Measurements from ENCODE around the gene MCCC1.

MCCC1 gene

GRCh38 chr3:182981038-182981380 lies 118.3 kb downstream of the MCCC1 start:
- Histone ChIP-seq H3K9ac (ENCODE audit: low read length) (peak overlapping the region; percentile 45; the same call in 1 of the 2 replicates), H3K27ac (ENCODE audit: low read length) (no peak overlapping the region)

GRCh38 chr3:182980204-182981037 lies 118.9 kb downstream of the MCCC1 start, which contains the start of gene DCUN1D1:
TSS of gene DCUN1D1 (minus strand) at chr3:182980538. CDS start at chr3:182980489, 49 bp downstream.
- no peak within 1 kb of the TSS for H3K27ac ChIP-seq (ENCODE audit: low read length)
- H3K4me1 ChIP-seq (ENCODE audit: low read length) = peaks cover 15% of the 10 kb centered on the region
- peaks cover 8% of the 10 kb centered on the region; the same call in 1 of the 2 replicates for H4K20me1 ChIP-seq (ENCODE audit: insufficient read depth, low read length)
- H3K9ac ChIP-seq (ENCODE audit: low read length) = peak within 1 kb of the TSS; percentile 73
- H3K36me3 ChIP-seq (replicated peaks; ENCODE audit: insufficient read depth, low read length) = no peaks in the 10 kb centered on the region
- peak within 1 kb of the TSS; percentile 87 for H2AFZ ChIP-seq (ENCODE audit: low read length)
- peak within 1 kb of the TSS; percentile 80 for H3K4me3 ChIP-seq (ENCODE audit: low read length)
- DNase-seq = peak; percentile 94
- H3K9me3 ChIP-seq (replicated peaks; ENCODE audit: insufficient read depth, low read length) = no peaks in the 10 kb centered on the region
- no peaks in the 10 kb centered on the region for H3K27me3 ChIP-seq (replicated peaks; ENCODE audit: insufficient read depth, low read length)
- H3K79me2 ChIP-seq (ENCODE audit: low read length) = peaks cover 45% of the 10 kb centered on the region
- no peaks in the 10 kb centered on the region for H3K9me2 ChIP-seq (replicated peaks; ENCODE audit: insufficient read depth, low read length)
- peak within 1 kb of the TSS; percentile 88 for H3K4me2 ChIP-seq (ENCODE audit: low read depth, low read length)
- TF ChIP-seq CTCF (IDR thresholded peaks at IDR 0.05; ENCODE audit: low read length) (no peak), EZH2 (optimal IDR thresholded peaks at IDR 0.05; ENCODE audit: low read depth, low read length) (no peak), EZH2phosphoT487 (IDR thresholded peaks at IDR 0.05; ENCODE audit: low read length) (no peak)
- peaks cover 9% of the 10 kb centered on the region for H3F3A ChIP-seq (ENCODE audit: insufficient read depth, low read length)

More at GRCh38 chr3:182981038-182981380, 118.3 kb downstream of the MCCC1 start:
- Histone ChIP-seq H4K20me1 (ENCODE audit: insufficient read depth, low read length) (peaks cover 8% of the 10 kb centered on the region; the same call in 1 of the 2 replicates), H3K9me2 (replicated peaks; ENCODE audit: insufficient read depth, low read length) (no peaks in the 10 kb centered on the region), H3F3A (ENCODE audit: insufficient read depth, low read length) (peaks cover 9% of the 10 kb centered on the region), H3K4me2 (ENCODE audit: low read depth, low read length) (peak overlapping the region; percentile 88), H2AFZ (ENCODE audit: low read length) (peak overlapping the region; percentile 87), H3K4me1 (ENCODE audit: low read length) (peaks cover 15% of the 10 kb centered on the region), H3K9me3 (replicated peaks; ENCODE audit: insufficient read depth, low read length) (no peaks in the 10 kb centered on the region), H3K4me3 (ENCODE audit: low read length) (peak overlapping the region; percentile 68), H3K79me2 (ENCODE audit: low read length) (peaks cover 39% of the 10 kb centered on the region), H3K27me3 (replicated peaks; ENCODE audit: insufficient read depth, low read length) (no peaks in the 10 kb centered on the region), H3K36me3 (replicated peaks; ENCODE audit: insufficient read depth, low read length) (no peaks in the 10 kb centered on the region)
- TF ChIP-seq EZH2 (optimal IDR thresholded peaks at IDR 0.05; ENCODE audit: low read depth, low read length) (no peak), CTCF (IDR thresholded peaks at IDR 0.05; ENCODE audit: low read length) (no peak), EZH2phosphoT487 (IDR thresholded peaks at IDR 0.05; ENCODE audit: low read length) (no peak)
- no peak for DNase-seq

DNA sequence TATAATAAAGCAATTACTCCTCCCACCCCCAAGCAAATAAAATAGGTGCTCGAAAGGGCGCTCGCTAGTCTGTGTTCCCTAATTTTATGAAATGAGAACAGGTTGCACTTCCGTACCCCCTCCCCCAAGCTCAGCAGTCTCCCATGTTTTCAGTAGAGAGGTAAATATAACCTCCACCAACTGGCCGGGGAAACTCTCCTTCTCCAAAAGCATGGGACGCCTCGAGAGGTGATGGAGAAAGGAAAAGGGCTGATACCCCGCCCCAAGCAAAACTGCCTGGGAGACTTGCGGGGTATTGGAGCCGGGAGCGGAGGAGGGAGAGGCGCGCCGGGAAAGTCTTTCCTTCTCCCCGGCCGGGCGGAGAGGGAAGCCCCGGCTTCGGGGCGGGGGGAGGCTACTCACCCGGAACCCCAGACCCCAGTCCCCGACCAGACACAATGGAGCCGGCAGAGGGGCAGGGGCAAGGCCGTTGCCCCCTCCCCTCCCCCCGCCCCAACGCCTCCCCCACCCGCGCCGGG lies 119.6 kb downstream of the MCCC1 start:
- Histone ChIP-seq H3K9ac (ENCODE audit: low read length) (peak overlapping the region; percentile 73), H3K79me2 (ENCODE audit: low read length) (peaks cover 51% of the 10 kb centered on the region), H3K9me3 (replicated peaks; ENCODE audit: insufficient read depth, low read length) (no peaks in the 10 kb centered on the region), H3K27me3 (replicated peaks; ENCODE audit: insufficient read depth, low read length) (no peaks in the 10 kb centered on the region), H3K4me1 (ENCODE audit: low read length) (peaks cover 15% of the 10 kb centered on the region), H3K4me3 (ENCODE audit: low read length) (peak overlapping the region; percentile 80), H3K36me3 (replicated peaks; ENCODE audit: insufficient read depth, low read length) (no peaks in the 10 kb centered on the region), H3K9me2 (replicated peaks; ENCODE audit: insufficient read depth, low read length) (no peaks in the 10 kb centered on the region), H4K20me1 (ENCODE audit: insufficient read depth, low read length) (peaks cover 8% of the 10 kb centered on the region; the same call in 1 of the 2 replicates), H3K27ac (ENCODE audit: low read length) (no peak overlapping the region), H2AFZ (ENCODE audit: low read length) (peak overlapping the region; percentile 78), H3F3A (ENCODE audit: insufficient read depth, low read length) (peaks cover 9% of the 10 kb centered on the region), H3K4me2 (ENCODE audit: low read depth, low read length) (peak overlapping the region; percentile 69)
- TF ChIP-seq EZH2phosphoT487 (IDR thresholded peaks at IDR 0.05; ENCODE audit: low read length) (no peak), EZH2 (optimal IDR thresholded peaks at IDR 0.05; ENCODE audit: low read depth, low read length) (no peak), CTCF (IDR thresholded peaks at IDR 0.05; ENCODE audit: low read length) (no peak)
- peak; percentile 49 for DNase-seq

Data from MM.1S (cell line).